ENCODE data around the gene PRDM13. TPM values are rescaled to one million over a fixed set of nuclear protein-coding genes. Genes with fewer than 3 reads are reported as not detected.

PRDM13 gene
- total RNA-seq, 4 donors from 2014 or later = not detected

- no peak for DNase-seq
- Histone ChIP-seq H3K27ac (no peak overlapping the region), H3K36me3 (no peaks in the 10 kb centered on the region), H3K4me1 (peaks cover 4 to 28% (median 22%) of the 10 kb centered on the region in 4 donors), H3K4me3 (peak overlapping the region in 2 of 4 donors; percentile 28 to 43), H3K9me3 (no peaks in the 10 kb centered on the region), H3K27me3 (peaks cover 100% of the 10 kb centered on the region)
- intact Hi-C loops (cut with DNase I; ENCODE audit: low total_unique reads) = no loop called here
- no peak for TF ChIP-seq CTCF (IDR thresholded peaks at IDR 0.05)
- TF ChIP-seq POLR2A (IDR thresholded peaks at IDR 0.05) = no peak
- no peak for TF ChIP-seq EP300 (IDR thresholded peaks at IDR 0.05; ENCODE audit: low read depth)
- TF ChIP-seq POLR2AphosphoS5 (IDR thresholded peaks at IDR 0.05) = no peak
- in situ Hi-C loops (cut with MboI; ENCODE audit: low pct_ligation_motif_present in 1 of 4, low pct_unique_long_range_greater_than_20kb in 1 of 4, low sequenced_read_pairs in 3 of 4) = no loop called here
- 9 to 12% methylated on average over 16 to 41 of the region's 54 CpGs for WGBS, 2 donors (ENCODE audit: low coverage in 1 of 2)
Observed at GRCh38 chr6:99602520-99603420, 3.9 kb upstream of the PRDM13 start.

GRCh38 chr6:99603421-99604165, 3.0 kb upstream of the PRDM13 start:
- Histone ChIP-seq H3K27ac (no peak overlapping the region), H3K9me3 (no peaks in the 10 kb centered on the region), H3K4me1 (peaks cover 4 to 28% (median 22%) of the 10 kb centered on the region in 4 donors), H3K27me3 (peaks cover 100% of the 10 kb centered on the region), H3K4me3 (peak overlapping the region in 3 of 4 donors; percentile 7 to 43 (median 28)), H3K36me3 (no peaks in the 10 kb centered on the region)
- no peak for DNase-seq
- 4 to 10% methylated on average over 9 to 37 of the region's 55 CpGs for WGBS, 2 donors (ENCODE audit: low coverage in 1 of 2)
- in situ Hi-C loops (cut with MboI; ENCODE audit: low pct_ligation_motif_present in 1 of 4, low pct_unique_long_range_greater_than_20kb in 1 of 4, low sequenced_read_pairs in 3 of 4) (no loop called here), intact Hi-C loops (cut with DNase I; ENCODE audit: low total_unique reads) (no loop called here)
- TF ChIP-seq EP300 (IDR thresholded peaks at IDR 0.05; ENCODE audit: low read depth) (no peak), POLR2AphosphoS5 (IDR thresholded peaks at IDR 0.05) (no peak), CTCF (IDR thresholded peaks at IDR 0.05) (no peak), POLR2A (IDR thresholded peaks at IDR 0.05) (no peak)

- Histone ChIP-seq H3K4me1 (peaks cover 4 to 28% (median 22%) of the 10 kb centered on the region in 4 donors), H3K36me3 (no peaks in the 10 kb centered on the region), H3K27me3 (peaks cover 100% of the 10 kb centered on the region), H3K9me3 (no peaks in the 10 kb centered on the region), H3K27ac (no peak overlapping the region), H3K4me3 (peak overlapping the region in 3 of 4 donors; percentile 7 to 43 (median 28))
- intact Hi-C loops (cut with DNase I; ENCODE audit: low total_unique reads) (no loop called here), in situ Hi-C loops (cut with MboI; ENCODE audit: low pct_ligation_motif_present in 1 of 4, low pct_unique_long_range_greater_than_20kb in 1 of 4, low sequenced_read_pairs in 3 of 4) (no loop called here)
- TF ChIP-seq CTCF (IDR thresholded peaks at IDR 0.05) = no peak
- no peak for TF ChIP-seq EP300 (IDR thresholded peaks at IDR 0.05; ENCODE audit: low read depth)
- no peak for TF ChIP-seq POLR2AphosphoS5 (IDR thresholded peaks at IDR 0.05)
- TF ChIP-seq POLR2A (IDR thresholded peaks at IDR 0.05) = no peak
- WGBS, 2 donors (ENCODE audit: low coverage in 1 of 2) = 2 to 21% methylated on average over 4 to 30 of the region's 31 CpGs
- no peak for DNase-seq
Observed at GRCh38 chr6:99604166-99605073, 2.2 kb upstream of the PRDM13 start.

All from transverse colon (tissue), 4 donors.